Liver (tissue), 9 donors: Measurements from ENCODE around the gene NOL4L. TPM values are rescaled to one million over a fixed set of nuclear protein-coding genes. Genes with fewer than 3 reads are reported as not detected.

Source experiments
- DNase-seq: peaks from one replicate; pipeline ENCODE4 v3.0.0-alpha.2; 2017; ENCODE audit warnings: low spot score
- H3K27ac ChIP-seq, 2 donors: one replicate each; pipeline ENCODE4 v1.7.0; 2013; ENCODE audit warnings: inconsistent platforms in 2 of 2, low read length in 2 of 2, control low read depth in 1 of 2, low read depth in 1 of 2, mild to moderate bottlenecking in 1 of 2
- H3K27me3 ChIP-seq, 4 donors: one replicate each; pipeline versions ENCODE4 v1.6.1 to v1.7.0; 2013; ENCODE audit warnings: low read length in 3 of 4, inconsistent platforms in 1 of 4, mild to moderate bottlenecking in 1 of 4, moderate library complexity in 1 of 4; ENCODE audit not compliant: control insufficient read depth in 4 of 4, insufficient read depth in 4 of 4
- H3K36me3 ChIP-seq, 4 donors: one replicate each; pipeline versions ENCODE4 v1.6.1 to v1.7.0; 2013; ENCODE audit warnings: low read length in 3 of 4, mild to moderate bottlenecking in 3 of 4, low read depth in 1 of 4, moderate library complexity in 1 of 4; ENCODE audit not compliant: control insufficient read depth in 4 of 4, insufficient read depth in 3 of 4
- H3K4me1 ChIP-seq, 4 donors: one replicate each; pipeline versions ENCODE4 v1.6.1 to v1.7.0; 2013; ENCODE audit warnings: low read length in 3 of 4, mild to moderate bottlenecking in 3 of 4, moderate library complexity in 1 of 4; ENCODE audit not compliant: control insufficient read depth in 4 of 4, insufficient read depth in 4 of 4
- H3K4me3 ChIP-seq, 3 donors: one replicate each; pipeline versions ENCODE4 v1.6.1 to v1.7.0; 2013; ENCODE audit warnings: low read length in 3 of 3, control low read depth in 1 of 3, low read depth in 1 of 3, mild to moderate bottlenecking in 1 of 3
- H3K9ac ChIP-seq, 2 donors: one replicate each; pipeline ENCODE4 v1.7.0; 2013; ENCODE audit warnings: low read length in 2 of 2, mild to moderate bottlenecking in 2 of 2, moderate library complexity in 2 of 2, control low read depth in 1 of 2, low read depth in 1 of 2
- H3K9me3 ChIP-seq, 4 donors: one replicate each; pipeline versions ENCODE4 v1.6.1 to v1.7.0; 2013; ENCODE audit warnings: low read length in 3 of 4; ENCODE audit not compliant: control insufficient read depth in 4 of 4
- EGR1 ChIP-seq, 2 donors: IDR thresholded peaks; 2 replicates each; pipeline ENCODE4 v1.6.1; 2016 to 2018; ENCODE audit warnings: antibody characterized with exemption in 2 of 2, low read depth in 2 of 2
- FOXA1 ChIP-seq: IDR thresholded peaks from 2 replicates; pipeline ENCODE4 v1.6.1; 2016; ENCODE audit warnings: antibody characterized with exemption
- FOXA2 ChIP-seq: IDR thresholded peaks from 2 replicates; pipeline ENCODE4 v1.6.1; 2016; ENCODE audit warnings: antibody characterized with exemption
- GABPA ChIP-seq, 2 donors: IDR thresholded peaks in 1 of 2; conservative IDR thresholded peaks in 1 of 2; 2 replicates each; pipeline ENCODE4 v1.6.1; 2016; ENCODE audit warnings: antibody characterized with exemption in 2 of 2, mild to moderate bottlenecking in 1 of 2, moderate library complexity in 1 of 2
- HNF4A ChIP-seq, 2 donors: conservative IDR thresholded peaks; 2 replicates each; pipeline ENCODE4 v1.6.1; 2016; ENCODE audit warnings: antibody characterized with exemption in 2 of 2, mild to moderate bottlenecking in 2 of 2
- HNF4G ChIP-seq: IDR thresholded peaks from 2 replicates; pipeline ENCODE4 v1.6.1; 2016; ENCODE audit warnings: antibody characterized with exemption
- JUND ChIP-seq, 2 donors: IDR thresholded peaks; 2 replicates each; pipeline ENCODE4 v1.6.1; 2016; ENCODE audit warnings: antibody characterized with exemption in 2 of 2
- NR2F2 ChIP-seq: IDR thresholded peaks from 2 replicates; pipeline ENCODE4 v1.6.1; 2016; ENCODE audit warnings: antibody characterized with exemption
- RAD21 ChIP-seq, 2 donors: IDR thresholded peaks; 2 replicates each; pipeline ENCODE4 v1.6.1; 2016; ENCODE audit warnings: antibody characterized with exemption in 2 of 2, mild to moderate bottlenecking in 2 of 2
- RXRA ChIP-seq, 2 donors: IDR thresholded peaks; 2 replicates each; pipeline ENCODE4 v1.6.1; 2017 to 2018; ENCODE audit warnings: antibody characterized with exemption in 2 of 2, mild to moderate bottlenecking in 1 of 2
- SP1 ChIP-seq: IDR thresholded peaks from 2 replicates; pipeline ENCODE4 v1.6.1; 2018; ENCODE audit warnings: antibody characterized with exemption, mild to moderate bottlenecking
- TAF1 ChIP-seq: conservative IDR thresholded peaks from 2 replicates; pipeline ENCODE4 v1.6.1; 2016; ENCODE audit warnings: antibody characterized with exemption, mild to moderate bottlenecking
- YY1 ChIP-seq: IDR thresholded peaks from 2 replicates; pipeline ENCODE4 v1.6.1; 2016; ENCODE audit warnings: antibody characterized with exemption, mild to moderate bottlenecking
- WGBS: extraction: QIAGEN DNeasy Blood & Tissue Kit; methylation state at CpG from one replicate; pipeline ENCODE4 v1.1.7; 2013; 5-methylcytosine and 5-hydroxymethylcytosine counted together
- polyA plus RNA-seq, 2 donors: library from polyadenylated mRNA; stranded (reverse) in 1 of 2; unstranded in 1 of 2; fragments of 200-250 nt in 1 of 2; fragments of >200 nt in 1 of 2; fragmentation: Nextera tagmentation in 1 of 2; extraction: Ambion mirVana in 1 of 2; gene quantifications; one replicate each; pipeline versions ENCODE4 v1.2.1 to v1.2.3, GENCODE V29; 2013 to 2015
- total RNA-seq, 2 donors: library from RNA; depleted of rRNA; stranded (reverse); fragments of >200 nt; gene quantifications; one replicate each; pipeline ENCODE4 v1.2.3, GENCODE V29; 2014
- TF ChIP-seq, protein P1 (sequence below): IDR thresholded peaks from 2 replicates; pipeline ENCODE4 v1.6.1; 2016; ENCODE audit warnings: antibody characterized with exemption
- TF ChIP-seq, protein P2 (sequence below): IDR thresholded peaks from 2 replicates; pipeline ENCODE4 v1.6.1; 2016; ENCODE audit warnings: antibody characterized with exemption, mild to moderate bottlenecking
- TF ChIP-seq, protein P3 (sequence below): fragments of 150-350 bp; IDR thresholded peaks from 2 replicates; pipeline ENCODE4 v1.5.1; 2017; ENCODE audit warnings: improper control_type of control experiment, low read depth, low read length; ENCODE audit not compliant: missing input control
- TF ChIP-seq, protein P4 (sequence below): IDR thresholded peaks from 2 replicates; pipeline ENCODE4 v1.6.1; 2016; ENCODE audit warnings: antibody characterized with exemption
- TF ChIP-seq, protein P5 (sequence below): IDR thresholded peaks from 2 replicates; pipeline ENCODE4 v1.6.1; 2016; ENCODE audit warnings: antibody characterized with exemption
- donor health status: healthy.
- donor health status: healthy.
- donor health status: healthy.
- donor health status: healthy.
- donor health status: healthy.

NOL4L gene
- total and polyA plus RNA-seq, 4 donors, result 2.2 to 6.8 (median 4.3) TPM

DNA sequence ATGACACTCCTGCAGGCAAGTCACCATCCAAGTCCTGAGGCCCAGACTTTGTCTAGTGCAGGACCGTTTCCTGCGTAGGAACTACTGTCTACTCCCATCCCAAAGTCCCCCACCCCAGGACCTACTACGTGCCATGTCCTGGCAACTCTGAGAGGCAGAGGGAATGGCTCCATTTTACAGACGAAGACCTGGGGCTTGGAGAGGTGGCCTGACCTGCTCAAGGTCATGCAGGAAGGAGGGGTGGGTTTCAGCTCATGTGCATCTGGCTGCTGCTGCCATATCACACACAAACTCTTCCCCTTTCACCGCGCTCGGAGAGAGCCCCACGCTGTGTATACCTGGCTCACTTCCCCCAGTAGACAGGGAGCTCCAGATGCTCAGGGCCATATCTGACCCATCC, 1.2 kb upstream of the NOL4L start:
- H3K36me3 ChIP-seq, result no peaks in the 10 kb centered on the region
- TF ChIP-seq, protein P1, sequence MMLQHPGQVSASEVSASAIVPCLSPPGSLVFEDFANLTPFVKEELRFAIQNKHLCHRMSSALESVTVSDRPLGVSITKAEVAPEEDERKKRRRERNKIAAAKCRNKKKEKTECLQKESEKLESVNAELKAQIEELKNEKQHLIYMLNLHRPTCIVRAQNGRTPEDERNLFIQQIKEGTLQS, result no peak
- TF ChIP-seq, protein P2, sequence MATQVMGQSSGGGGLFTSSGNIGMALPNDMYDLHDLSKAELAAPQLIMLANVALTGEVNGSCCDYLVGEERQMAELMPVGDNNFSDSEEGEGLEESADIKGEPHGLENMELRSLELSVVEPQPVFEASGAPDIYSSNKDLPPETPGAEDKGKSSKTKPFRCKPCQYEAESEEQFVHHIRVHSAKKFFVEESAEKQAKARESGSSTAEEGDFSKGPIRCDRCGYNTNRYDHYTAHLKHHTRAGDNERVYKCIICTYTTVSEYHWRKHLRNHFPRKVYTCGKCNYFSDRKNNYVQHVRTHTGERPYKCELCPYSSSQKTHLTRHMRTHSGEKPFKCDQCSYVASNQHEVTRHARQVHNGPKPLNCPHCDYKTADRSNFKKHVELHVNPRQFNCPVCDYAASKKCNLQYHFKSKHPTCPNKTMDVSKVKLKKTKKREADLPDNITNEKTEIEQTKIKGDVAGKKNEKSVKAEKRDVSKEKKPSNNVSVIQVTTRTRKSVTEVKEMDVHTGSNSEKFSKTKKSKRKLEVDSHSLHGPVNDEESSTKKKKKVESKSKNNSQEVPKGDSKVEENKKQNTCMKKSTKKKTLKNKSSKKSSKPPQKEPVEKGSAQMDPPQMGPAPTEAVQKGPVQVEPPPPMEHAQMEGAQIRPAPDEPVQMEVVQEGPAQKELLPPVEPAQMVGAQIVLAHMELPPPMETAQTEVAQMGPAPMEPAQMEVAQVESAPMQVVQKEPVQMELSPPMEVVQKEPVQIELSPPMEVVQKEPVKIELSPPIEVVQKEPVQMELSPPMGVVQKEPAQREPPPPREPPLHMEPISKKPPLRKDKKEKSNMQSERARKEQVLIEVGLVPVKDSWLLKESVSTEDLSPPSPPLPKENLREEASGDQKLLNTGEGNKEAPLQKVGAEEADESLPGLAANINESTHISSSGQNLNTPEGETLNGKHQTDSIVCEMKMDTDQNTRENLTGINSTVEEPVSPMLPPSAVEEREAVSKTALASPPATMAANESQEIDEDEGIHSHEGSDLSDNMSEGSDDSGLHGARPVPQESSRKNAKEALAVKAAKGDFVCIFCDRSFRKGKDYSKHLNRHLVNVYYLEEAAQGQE, result no peak
- TF ChIP-seq HNF4A (conservative IDR thresholded peaks at IDR 0.05) (no peak), YY1 (no peak), SP1 (no peak), TAF1 (no peak), HNF4G (no peak), GABPA (IDR thresholded peaks at IDR 0.05 in 1 of 2, conservative IDR thresholded peaks at IDR 0.05 in 1 of 2) (no peak), EGR1 (IDR thresholded peaks at IDR 0.05; ENCODE audit: low read depth in 2 of 2) (no peak), FOXA2 (no peak), RXRA (IDR thresholded peaks at IDR 0.05) (no peak), RAD21 (IDR thresholded peaks at IDR 0.05) (no peak), JUND (IDR thresholded peaks at IDR 0.05) (no peak), NR2F2 (no peak), FOXA1 (no peak)
- TF ChIP-seq, protein P3, sequence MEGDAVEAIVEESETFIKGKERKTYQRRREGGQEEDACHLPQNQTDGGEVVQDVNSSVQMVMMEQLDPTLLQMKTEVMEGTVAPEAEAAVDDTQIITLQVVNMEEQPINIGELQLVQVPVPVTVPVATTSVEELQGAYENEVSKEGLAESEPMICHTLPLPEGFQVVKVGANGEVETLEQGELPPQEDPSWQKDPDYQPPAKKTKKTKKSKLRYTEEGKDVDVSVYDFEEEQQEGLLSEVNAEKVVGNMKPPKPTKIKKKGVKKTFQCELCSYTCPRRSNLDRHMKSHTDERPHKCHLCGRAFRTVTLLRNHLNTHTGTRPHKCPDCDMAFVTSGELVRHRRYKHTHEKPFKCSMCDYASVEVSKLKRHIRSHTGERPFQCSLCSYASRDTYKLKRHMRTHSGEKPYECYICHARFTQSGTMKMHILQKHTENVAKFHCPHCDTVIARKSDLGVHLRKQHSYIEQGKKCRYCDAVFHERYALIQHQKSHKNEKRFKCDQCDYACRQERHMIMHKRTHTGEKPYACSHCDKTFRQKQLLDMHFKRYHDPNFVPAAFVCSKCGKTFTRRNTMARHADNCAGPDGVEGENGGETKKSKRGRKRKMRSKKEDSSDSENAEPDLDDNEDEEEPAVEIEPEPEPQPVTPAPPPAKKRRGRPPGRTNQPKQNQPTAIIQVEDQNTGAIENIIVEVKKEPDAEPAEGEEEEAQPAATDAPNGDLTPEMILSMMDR, result no peak
- TF ChIP-seq, protein P4, sequence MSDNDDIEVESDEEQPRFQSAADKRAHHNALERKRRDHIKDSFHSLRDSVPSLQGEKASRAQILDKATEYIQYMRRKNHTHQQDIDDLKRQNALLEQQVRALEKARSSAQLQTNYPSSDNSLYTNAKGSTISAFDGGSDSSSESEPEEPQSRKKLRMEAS, result no peak
- TF ChIP-seq, protein P5, sequence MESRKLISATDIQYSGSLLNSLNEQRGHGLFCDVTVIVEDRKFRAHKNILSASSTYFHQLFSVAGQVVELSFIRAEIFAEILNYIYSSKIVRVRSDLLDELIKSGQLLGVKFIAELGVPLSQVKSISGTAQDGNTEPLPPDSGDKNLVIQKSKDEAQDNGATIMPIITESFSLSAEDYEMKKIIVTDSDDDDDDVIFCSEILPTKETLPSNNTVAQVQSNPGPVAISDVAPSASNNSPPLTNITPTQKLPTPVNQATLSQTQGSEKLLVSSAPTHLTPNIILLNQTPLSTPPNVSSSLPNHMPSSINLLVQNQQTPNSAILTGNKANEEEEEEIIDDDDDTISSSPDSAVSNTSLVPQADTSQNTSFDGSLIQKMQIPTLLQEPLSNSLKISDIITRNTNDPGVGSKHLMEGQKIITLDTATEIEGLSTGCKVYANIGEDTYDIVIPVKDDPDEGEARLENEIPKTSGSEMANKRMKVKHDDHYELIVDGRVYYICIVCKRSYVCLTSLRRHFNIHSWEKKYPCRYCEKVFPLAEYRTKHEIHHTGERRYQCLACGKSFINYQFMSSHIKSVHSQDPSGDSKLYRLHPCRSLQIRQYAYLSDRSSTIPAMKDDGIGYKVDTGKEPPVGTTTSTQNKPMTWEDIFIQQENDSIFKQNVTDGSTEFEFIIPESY, result no peak
- no peaks in the 10 kb centered on the region for H3K9me3 ChIP-seq
- H3K27ac ChIP-seq, result no peak overlapping the region
- H3K27me3 ChIP-seq, result peaks cover 0 to 8% (median 3%) of the 10 kb centered on the region in 4 donors
- H3K4me3 ChIP-seq, result no peak overlapping the region
- H3K9ac ChIP-seq, result no peak overlapping the region
- DNase-seq, result no peak
- 68% methylated on average over 8 of the region's 8 CpGs for WGBS
- H3K4me1 ChIP-seq, result peaks cover 3 to 15% (median 12%) of the 10 kb centered on the region in 4 donors
